ENCODE measurements around the gene UBA1.

Gene UBA1

DNA sequence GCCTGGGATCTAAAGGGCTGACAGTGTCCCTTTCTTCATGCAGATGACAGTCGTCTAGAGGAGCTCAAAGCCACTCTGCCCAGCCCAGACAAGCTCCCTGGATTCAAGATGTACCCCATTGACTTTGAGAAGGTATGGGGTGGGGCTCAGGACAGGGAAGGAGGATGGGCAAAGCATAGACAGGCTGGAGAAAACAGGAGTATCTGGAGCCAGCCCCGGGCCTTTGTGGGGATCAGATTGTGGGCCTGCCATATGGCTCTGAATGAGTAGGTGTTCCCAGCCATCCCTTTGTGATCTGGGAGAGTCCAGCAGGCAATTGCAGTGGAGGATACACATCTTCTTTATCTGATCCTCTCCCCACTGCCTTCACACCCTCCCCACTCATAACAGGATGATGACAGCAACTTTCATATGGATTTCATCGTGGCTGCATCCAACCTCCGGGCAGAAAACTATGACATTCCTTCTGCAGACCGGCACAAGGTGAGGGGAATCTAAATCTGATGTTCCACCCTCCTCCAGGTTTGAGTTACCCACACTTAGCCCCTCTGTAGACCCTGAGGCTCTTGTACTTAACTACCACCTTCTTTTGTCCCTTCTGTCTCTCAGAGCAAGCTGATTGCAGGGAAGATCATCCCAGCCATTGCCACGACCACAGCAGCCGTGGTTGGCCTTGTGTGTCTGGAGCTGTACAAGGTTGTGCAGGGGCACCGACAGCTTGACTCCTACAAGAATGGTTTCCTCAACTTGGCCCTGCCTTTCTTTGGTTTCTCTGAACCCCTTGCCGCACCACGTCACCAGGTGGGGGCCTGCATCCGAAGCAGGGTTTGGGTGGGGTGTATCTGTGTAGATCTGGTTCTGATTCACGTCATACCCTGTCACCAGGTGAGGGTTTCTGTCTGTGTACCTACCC lies 19.0 kb downstream of the UBA1 start:
- DNase-seq (ENCODE audit: low read depth), result no peak

DNA sequence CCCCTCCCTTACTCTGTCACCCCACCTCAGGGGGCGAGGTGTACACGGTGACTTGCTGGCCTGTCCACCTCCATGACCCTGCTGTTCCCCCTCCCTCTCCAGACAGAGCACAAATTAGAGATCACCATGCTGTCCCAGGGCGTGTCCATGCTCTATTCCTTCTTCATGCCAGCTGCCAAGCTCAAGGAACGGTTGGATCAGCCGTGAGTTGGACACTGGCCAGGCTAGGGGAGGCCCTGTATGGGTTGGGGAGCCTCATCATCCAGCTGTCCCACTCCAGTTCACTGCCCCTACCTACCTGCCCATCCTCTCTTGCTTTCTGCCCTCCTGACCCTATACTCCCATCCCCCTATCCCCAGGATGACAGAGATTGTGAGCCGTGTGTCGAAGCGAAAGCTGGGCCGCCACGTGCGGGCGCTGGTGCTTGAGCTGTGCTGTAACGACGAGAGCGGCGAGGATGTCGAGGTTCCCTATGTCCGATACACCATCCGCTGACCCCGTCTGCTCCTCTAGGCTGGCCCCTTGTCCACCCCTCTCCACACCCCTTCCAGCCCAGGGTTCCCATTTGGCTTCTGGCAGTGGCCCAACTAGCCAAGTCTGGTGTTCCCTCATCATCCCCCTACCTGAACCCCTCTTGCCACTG lies 20.9 kb downstream of the UBA1 start:
- DNase-seq (ENCODE audit: low read depth), result no peak

DNA sequence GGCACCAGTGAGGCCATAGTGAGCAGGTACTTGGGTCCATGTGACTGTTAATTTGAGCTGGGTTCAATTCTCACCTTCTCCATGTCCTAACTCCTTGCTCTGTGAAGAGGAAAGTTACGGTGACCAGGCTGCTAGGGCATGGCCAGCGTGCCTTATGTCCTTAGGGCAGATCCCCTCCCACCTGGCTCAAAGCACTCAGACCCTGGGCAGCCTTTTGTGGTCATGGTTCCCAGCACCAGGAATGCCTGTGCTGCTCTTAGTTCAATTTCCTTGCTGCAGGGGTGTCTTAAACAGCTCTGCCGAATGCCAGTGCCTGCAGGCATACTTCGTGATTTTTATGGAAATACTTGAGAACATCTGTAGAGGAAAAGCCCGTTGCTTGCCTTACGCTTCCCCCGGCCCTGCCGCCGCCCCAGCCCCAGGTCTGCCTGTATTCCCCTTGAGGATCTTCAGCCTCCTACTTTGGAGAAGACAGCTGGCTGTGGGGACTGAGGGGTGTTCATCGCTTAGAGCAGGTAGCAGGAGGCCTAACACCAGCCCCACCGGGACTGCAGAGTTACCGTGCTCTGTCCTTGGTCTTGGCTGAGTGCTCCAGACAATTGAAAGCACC lies 21.8 kb downstream of the UBA1 start:
- no peak for DNase-seq (ENCODE audit: low read depth)

DNA sequence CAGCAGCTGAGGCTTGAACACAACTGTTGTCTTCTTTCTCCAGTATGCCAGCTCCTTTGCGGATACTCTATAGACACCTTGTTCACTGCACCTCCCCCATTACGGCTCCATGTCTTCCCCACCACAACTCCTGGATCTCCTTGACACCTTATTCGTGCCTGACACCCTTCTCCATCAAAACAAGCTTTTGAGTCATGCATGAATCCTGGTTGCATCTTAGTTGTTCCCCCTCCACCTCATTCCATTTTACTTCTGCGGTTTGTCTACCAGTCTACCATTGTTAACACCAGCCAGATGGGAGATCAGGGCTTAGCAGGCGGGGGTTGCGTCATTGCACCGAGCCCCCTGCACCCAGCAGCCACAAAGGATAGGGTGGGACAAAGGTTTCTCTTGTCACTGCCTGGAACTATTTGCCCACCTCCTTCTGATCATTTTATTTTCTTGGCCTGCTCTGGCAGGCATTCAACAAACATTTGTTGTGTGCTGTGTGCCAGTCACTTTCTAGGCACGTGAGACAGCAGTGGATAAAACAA lies 22.8 kb downstream of the UBA1 start:
- no peak for DNase-seq (ENCODE audit: low read depth)

DNA sequence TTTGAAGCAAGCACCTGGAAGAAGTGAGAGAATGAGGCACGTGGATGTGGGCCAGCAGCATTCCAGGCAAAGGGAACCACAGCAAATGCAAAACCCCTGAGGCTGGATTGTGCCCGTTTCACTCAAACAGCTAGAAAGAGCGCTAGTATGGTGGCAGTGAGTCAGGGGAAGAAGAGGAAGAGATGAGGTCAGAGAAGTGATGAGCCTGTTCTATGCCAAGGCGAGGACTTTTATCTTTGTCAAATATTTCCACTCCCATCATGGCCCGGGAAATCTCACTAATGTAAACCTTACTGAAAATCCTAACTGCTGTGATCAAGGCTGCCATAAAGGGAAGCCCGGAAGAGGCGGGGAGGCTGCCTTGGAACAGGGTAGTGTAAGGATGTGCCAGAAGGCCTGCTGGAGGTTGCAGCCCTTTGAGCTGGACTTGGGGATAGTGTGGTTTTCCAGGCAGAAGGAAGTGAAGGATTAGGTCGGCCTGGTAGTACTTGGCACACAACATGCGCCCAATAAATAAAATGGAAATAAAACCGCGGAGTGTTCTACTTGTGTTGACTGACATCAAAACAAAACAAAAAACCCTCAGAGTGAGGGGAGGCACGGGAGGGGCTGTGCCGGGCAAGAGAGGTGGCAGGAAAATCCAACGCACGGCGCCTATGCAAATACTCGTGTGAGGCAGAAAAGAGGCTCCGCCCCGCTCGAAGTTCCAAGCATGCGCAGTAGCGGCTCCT lies 23.7 kb downstream of the UBA1 start:
- DNase-seq (ENCODE audit: low read depth), result no peak

DNA sequence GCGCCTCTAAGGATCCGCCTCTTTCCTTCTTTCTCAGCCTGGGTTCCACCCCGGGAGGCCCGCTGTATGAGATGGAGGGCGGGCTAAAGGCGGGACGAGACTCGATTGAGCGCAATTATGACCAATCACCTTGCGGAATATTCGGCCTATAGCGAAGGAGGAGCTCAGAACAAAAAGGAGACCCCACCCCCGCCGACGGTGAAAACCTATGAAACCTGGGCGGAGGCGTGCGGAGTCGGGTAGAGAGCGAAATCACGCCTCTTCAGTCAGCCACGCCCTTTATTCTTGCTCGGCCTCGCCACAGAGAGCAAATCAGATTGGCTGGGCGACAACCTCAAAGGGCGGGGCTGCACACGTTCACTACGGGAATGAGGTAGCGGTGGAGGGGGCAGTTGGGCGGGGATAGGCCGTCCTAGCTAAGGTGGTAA lies 24.2 kb downstream of the UBA1 start:
- DNase-seq (ENCODE audit: low read depth), result peak; percentile 93

DNA sequence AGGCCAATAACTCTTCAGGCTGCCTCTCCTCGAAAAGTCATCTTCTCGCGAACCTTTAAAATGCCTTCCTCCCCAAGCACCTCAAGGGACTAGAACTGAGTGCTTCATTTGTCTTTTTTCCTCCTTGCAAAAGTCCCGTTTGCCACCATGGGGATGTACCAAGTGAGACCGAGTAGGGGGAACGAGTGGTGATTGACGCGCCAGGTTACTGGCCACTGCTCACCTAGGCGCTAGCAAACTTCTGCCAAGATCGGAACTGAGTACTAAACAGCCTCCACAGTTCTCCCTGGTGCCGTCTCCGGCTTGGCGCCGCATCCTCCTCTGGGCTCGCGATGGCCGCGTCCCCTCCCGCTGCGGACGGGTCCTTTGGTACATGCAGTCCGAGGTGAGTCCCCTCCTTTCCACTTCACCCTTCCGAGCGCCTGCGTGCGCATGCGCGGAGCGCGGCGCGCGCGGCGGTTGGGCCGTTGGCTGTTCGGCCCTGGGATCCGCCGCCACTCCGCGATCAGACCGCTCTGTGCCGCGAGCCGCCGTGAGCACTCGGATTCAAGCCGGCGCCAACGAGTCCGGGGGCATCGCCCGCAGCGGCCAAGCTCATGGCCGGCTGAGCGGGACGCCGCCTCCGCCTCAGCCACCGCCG lies 24.8 kb downstream of the UBA1 start, which contains the start of gene CDK16:
TSS of gene CDK16 (plus strand) at position 402 of the 640 bp plus-strand sequence. CDS start 4,877 bp downstream, outside the sequence.
- peak; percentile 56 for DNase-seq (ENCODE audit: low read depth)

DNA sequence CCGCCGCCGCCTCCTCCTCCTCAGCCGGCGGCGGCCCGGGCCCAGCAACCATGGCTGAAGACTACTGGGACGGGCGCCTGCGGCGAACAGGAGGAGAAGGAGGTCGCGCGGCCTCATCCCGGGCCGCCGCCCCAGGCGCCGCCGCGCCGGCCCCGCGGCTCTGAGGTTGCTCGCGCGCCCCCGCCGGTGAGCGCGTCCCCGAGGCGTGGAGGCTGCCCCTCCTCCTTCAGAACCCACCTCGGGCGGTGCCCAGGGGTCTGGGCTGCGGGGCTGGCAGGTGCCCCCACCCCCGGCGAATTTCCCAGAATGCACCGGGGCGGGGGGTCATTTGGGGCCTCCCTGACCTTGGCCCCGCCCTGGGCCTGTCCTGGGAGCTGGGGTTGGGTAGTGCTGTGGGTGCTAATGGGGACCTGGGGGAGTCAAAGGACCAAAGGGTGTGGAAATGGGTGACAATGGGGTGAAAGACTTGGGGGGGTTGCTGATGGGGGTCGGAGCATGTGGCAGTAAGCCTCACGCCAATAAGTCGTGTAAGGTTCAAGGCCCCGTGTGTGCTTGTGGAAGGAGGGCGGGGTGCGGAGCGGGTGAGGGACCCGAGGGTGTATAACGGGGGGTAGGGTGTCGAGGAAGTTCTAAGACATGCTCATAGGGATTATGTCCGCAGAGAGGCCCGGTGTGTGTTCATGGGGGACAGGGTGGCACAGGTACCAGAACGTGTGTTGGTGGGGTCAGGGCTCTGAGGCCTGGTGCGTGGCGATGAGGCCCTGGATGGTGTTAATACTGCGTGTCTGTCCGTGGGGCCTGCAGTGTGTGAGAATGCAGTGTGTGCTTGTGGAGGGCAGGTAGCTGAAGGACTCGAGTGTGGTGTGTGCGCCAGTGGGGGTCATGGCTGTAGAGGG lies 25.5 kb downstream of the UBA1 start:
- peak; percentile 16 for DNase-seq (ENCODE audit: low read depth)

DNA sequence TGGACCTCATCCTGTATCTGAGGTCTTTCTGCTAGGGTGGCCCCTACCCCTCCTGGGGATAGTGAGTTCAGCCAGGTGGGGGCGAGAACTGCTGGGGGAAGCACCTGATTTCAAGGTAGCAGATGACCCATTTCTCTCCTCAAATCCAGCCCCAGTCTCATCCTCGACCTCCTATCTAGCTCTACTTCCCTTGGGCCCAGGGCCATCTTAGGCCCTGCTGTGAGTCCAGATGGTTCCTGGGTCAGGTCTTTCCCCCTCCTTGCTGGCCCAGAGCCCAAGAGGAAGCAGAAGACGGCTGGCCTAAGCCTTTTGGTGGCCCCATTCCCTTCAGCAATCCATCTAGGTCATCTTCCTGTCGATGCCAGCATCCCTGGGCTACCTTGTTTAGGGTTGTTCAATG lies 28.1 kb downstream of the UBA1 start:
- DNase-seq (ENCODE audit: low read depth), result no peak

DNA sequence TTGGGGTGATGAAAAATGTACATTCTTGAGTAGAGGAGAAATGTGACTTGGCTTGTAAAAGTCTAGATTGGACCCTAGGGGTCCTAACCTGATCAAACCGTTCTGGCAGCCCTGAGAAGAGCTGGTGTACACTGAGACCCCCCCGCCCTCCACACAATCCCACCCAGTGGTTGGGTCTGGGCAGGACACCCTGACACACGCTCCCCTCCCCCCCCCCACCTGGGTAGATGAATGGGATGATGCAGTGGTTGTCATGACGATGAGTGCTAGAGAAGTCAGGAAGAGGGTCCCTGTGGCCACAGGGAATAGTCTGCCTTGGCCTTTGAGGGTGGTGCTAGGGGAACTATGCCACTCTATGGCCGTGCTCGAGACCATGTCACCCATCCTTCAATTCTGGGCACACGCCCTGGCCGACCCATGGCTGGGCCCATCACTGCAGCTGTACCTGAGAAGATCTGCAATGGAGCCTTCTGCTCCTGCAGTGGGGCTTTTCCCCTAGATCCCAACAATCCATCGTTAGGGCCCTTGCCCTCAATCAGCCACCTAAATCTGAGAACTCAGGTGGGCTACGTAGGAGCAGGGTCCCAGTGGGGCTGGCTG lies 29.2 kb downstream of the UBA1 start:
- no peak for DNase-seq (ENCODE audit: low read depth)

DNA sequence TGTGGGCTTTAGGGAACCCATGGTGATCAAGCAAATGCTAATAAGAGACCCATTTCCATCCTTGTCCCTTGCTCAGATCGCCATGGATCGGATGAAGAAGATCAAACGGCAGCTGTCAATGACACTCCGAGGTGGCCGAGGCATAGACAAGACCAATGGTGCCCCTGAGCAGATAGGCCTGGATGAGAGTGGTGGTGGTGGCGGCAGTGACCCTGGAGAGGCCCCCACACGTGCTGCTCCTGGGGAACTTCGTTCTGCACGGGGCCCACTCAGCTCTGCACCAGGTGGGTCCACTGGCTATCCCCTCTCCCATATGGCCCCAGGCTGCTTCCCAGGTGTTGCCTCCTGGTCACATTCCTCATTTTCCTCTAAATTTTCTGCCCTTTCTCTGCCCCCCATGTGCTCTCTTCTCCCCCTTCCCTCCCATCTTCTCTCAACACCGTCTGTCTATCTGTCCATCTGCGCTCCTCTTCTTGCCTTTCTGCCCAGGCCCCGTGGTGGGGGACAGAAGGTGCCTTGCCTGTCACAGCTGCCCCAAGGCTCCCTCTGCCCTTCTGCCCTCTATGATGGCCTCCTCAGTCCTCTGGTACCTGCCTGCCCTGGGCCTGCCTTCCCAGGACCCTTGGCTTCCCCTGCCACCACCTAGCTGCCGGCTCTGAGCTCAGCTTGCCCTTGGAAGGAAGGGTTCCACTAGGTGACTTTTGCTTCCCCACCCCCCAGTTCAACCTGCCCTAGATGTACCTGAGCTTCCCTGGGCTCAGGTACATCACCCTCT lies 30.0 kb downstream of the UBA1 start:
- no peak for DNase-seq (ENCODE audit: low read depth)

DNA sequence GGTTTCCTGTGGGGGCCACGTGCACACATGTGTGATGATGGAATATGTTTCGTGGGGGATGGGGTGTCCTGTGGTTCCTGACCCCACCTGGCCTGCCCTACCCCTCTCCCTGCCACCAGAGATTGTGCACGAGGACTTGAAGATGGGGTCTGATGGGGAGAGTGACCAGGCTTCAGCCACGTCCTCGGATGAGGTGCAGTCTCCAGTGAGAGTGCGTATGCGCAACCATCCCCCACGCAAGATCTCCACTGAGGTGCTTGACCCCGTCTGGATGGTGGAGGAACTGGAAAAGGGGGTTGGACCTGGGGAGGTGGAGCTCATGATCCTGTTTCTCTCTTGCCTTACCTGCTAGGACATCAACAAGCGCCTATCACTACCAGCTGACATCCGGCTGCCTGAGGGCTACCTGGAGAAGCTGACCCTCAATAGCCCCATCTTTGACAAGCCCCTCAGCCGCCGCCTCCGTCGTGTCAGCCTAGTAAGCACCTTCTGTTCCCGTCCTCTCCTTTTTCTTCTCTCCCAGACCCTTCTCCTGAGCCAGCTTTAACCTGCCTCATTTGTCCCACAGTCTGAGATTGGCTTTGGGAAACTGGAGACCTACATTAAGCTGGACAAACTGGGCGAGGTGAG lies 30.8 kb downstream of the UBA1 start:
- no peak for DNase-seq (ENCODE audit: low read depth)

DNA sequence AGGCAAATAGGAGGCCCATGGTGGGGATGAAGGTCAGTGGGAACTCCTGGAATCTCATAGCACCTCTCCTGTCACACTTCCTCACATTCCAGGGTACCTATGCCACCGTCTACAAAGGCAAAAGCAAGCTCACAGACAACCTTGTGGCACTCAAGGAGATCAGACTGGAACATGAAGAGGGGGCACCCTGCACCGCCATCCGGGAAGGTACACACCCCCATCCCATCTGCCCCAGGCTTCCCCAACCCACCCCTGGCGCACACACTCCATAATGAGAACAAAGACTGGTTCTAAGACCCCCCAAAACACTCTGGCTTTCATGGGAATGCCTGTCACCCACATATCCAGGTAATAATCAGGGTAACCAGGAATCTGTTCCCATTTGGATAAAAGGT lies 31.3 kb downstream of the UBA1 start:
- no peak for DNase-seq (ENCODE audit: low read depth)

DNA sequence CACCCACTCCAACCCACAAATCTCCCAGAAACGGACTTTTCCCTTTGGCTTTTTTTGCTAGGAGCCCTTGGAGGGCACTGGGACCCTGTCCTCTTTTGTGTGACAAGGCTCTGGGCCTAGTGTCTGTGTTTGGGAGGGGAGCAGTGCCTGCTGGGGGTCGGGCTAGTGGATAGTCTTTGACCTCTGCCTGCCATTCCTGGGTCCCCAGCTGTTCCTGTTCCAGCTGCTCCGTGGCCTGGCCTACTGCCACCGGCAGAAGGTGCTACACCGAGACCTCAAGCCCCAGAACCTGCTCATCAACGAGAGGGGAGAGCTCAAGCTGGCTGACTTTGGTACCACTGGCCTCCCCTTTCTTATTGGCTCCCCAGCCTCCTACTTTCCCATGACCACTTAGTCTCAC lies 32.4 kb downstream of the UBA1 start:
- DNase-seq (ENCODE audit: low read depth), result no peak

DNA sequence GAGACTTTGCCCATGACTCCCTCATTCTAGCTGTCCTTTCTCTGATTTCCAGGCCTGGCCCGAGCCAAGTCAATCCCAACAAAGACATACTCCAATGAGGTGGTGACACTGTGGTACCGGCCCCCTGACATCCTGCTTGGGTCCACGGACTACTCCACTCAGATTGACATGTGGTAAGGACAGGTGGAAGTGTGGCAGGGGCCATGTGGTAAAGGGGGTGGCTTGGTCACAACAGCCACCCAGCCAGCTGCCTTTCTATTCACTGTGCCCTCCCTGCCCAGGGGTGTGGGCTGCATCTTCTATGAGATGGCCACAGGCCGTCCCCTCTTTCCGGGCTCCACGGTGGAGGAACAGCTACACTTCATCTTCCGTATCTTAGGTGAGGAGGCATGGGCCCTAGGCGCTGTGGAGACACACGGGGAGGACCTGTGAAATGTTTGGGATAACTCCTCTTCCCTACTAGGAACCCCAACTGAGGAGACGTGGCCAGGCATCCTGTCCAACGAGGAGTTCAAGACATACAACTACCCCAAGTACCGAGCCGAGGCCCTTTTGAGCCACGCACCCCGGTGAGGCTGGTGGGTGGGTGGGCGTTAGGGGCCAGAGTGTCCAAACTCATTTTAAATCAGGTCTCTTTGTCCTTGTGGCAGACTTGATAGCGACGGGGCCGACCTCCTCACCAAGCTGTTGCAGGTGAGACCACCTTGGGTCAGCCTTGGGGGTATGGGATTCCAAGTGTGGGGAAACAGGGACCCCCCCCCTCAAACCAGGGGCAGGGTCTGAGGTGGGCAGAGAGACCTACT lies 33.1 kb downstream of the UBA1 start:
- no peak for DNase-seq (ENCODE audit: low read depth)

DNA sequence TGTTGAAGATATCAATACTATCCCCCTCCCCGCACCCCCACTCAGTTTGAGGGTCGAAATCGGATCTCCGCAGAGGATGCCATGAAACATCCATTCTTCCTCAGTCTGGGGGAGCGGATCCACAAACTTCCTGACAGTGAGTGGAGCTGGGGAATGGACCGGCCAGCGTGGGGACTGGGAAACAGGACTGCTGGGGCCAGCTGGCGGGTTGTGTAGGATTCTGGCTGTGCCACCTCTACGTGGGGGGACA lies 33.6 kb downstream of the UBA1 start:
- no peak for DNase-seq (ENCODE audit: low read depth)

DNA sequence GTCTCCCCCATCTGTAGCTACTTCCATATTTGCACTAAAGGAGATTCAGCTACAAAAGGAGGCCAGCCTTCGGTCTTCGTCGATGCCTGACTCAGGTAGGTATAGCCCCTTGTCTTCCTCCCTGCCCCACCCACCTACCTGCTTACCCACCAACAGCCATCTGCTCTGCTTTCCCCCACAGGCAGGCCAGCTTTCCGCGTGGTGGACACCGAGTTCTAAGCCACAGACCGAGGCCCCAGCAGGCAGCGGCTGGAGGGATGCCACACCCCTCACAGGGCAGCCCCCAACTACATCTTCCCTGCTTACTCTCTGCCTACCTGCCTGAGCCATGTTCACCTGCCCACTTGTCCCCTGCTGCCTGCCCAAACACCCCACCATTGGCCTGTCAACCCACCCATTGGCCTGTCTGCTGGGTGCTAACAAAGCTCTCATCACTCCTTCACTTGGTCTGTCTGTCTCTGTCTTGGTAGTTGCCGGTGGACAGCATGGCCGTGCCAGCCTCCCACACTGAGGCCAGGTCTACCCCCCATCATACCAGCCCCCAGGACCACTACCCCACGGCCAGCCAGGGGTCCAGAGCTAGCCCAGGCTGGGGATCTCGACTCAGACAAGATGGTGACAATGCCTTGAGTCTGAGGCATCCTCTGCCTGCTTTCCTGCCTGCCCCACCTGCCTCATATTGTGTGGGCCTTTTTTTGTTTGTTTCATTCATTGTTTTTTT lies 35.1 kb downstream of the UBA1 start:
- no peak for DNase-seq (ENCODE audit: low read depth)

DNA sequence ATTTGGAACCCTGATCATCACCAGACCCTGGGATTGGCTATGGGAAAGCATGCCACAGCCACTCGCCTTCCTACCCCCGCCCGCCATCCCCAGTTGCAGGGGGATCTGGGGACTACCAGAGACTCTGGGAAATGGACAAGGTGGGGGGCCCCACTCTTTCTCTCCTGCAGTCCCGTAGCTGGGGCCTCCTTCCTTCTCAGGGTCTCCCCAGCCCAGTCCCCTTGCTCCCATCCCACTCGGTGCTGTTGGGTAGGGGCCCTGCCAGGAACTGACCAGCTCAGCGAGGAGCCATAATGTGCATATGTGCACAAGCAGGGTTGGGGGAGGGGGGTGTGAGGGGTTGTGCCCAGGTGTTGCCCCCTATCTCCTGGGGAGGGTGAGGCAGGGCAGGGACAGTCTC lies 35.8 kb downstream of the UBA1 start:
- no peak for DNase-seq (ENCODE audit: low read depth)

Data from stimulated activated CD4-positive, alpha-beta T cell treated with anti-CD3 and anti-CD28 coated beads, Interleukin-2, amount 100 ng/mL, for 4 hours (primary cell).